H1 (cell line): Measurements from ENCODE around the gene ZNF440. TPM values are rescaled to one million over a fixed set of nuclear protein-coding genes. Genes with fewer than 3 reads are reported as not detected.
A peak's percentile ranks its signal among the peaks of the same experiment; 100 is the strongest.

ENCODE experiments used
- CTCF ChIA-PET: fragments of 300-600 bp; sonication (Branson Sonifier 250); formaldehyde crosslinking; loops from one replicate; lab custom pipeline; 2021; ENCODE audit not compliant: partially characterized antibody; lab: Charles Lee
- POLR2A ChIA-PET: fragments of 300-600 bp; sonication (Branson Sonifier 250); formaldehyde crosslinking; loops from one replicate; lab custom pipeline; 2021; ENCODE audit warnings: inconsistent platforms; ENCODE audit not compliant: partially characterized antibody; lab: Charles Lee
- DNase-seq, 2 experiments: peaks; one replicate each; pipeline versions ENCODE4 v3.0.0 to v3.0.0-alpha.2; 2010 to 2022; ENCODE audit warnings: low spot score in 2 of 2, low read depth in 1 of 2, mixed read lengths in 1 of 2
- FAIRE-seq: peaks from 2 replicates; lab custom pipeline; 2011; peaks lifted over from hg19 to GRCh38; lab: Jason Lieb, UNC
- H2AFZ ChIP-seq: 2 replicates; pipeline ENCODE4 v1.8.1; 2012; ENCODE audit warnings: low read length, inconsistent platforms
- H2AK5ac ChIP-seq: 2 replicates; pipeline ENCODE4 v1.6.1; 2013; ENCODE audit warnings: low read depth, low read length
- H2BK120ac ChIP-seq: replicated peaks from 2 replicates; pipeline ENCODE3; 2013; ENCODE audit warnings: low read depth, low read length, inconsistent platforms
- H2BK12ac ChIP-seq: 2 replicates; pipeline ENCODE4 v1.6.1; 2013; ENCODE audit warnings: low read depth, low read length
- H2BK15ac ChIP-seq: 2 replicates; pipeline ENCODE4 v1.6.1; 2013; ENCODE audit warnings: low read length
- H2BK20ac ChIP-seq: 2 replicates; pipeline ENCODE4 v1.6.1; 2013; ENCODE audit warnings: low read length
- H2BK5ac ChIP-seq: 2 replicates; pipeline ENCODE4 v1.6.1; 2013; ENCODE audit warnings: low read depth, low read length
- H3K14ac ChIP-seq: 2 replicates; pipeline ENCODE4 v1.6.1; 2013; ENCODE audit warnings: inconsistent platforms; ENCODE audit not compliant: insufficient read length
- H3K18ac ChIP-seq: 2 replicates; pipeline ENCODE4 v1.6.1; 2013; ENCODE audit warnings: low read length; ENCODE audit errors: extremely low read depth
- H3K23ac ChIP-seq: 2 replicates; pipeline ENCODE4 v1.6.1; 2013; ENCODE audit warnings: inconsistent platforms; ENCODE audit not compliant: insufficient read length
- H3K23me2 ChIP-seq: 2 replicates; pipeline ENCODE4 v1.6.1; 2013; ENCODE audit warnings: low read depth, low read length
- H3K27ac ChIP-seq: 2 replicates; pipeline ENCODE4 v1.6.1; 2011; ENCODE audit warnings: low read depth, low read length, inconsistent platforms
- H3K27me3 ChIP-seq, 4 experiments: replicated peaks in 1 of 4; 1 replicate in 1 of 4; 2 replicates in 3 of 4; pipeline versions ENCODE4 v1.6.1 to v1.8.1; 2011 to 2013; ENCODE audit warnings: low read length in 3 of 4, mild to moderate bottlenecking in 3 of 4, inconsistent platforms in 2 of 4, mixed read lengths in 2 of 4, moderate library complexity in 1 of 4; ENCODE audit not compliant: control insufficient read depth in 3 of 4, insufficient read depth in 3 of 4; ENCODE audit errors: extremely low read depth in 1 of 4
- H3K36me3 ChIP-seq, 4 experiments: 2 replicates each; pipeline versions ENCODE4 v1.6.1 to v1.8.1; 2011 to 2013; ENCODE audit warnings: mild to moderate bottlenecking in 4 of 4, low read length in 3 of 4, moderate library complexity in 2 of 4, control low read depth in 1 of 4, inconsistent platforms in 1 of 4; ENCODE audit not compliant: insufficient read depth in 4 of 4, control insufficient read depth in 2 of 4
- H3K4ac ChIP-seq: replicated peaks from 2 replicates; pipeline ENCODE3; 2013; ENCODE audit warnings: low read length, low read depth, mixed read lengths, inconsistent platforms; ENCODE audit not compliant: insufficient read length
- H3K4me1 ChIP-seq, 4 experiments: replicated peaks in 1 of 4; 1 replicate in 1 of 4; 2 replicates in 3 of 4; pipeline versions ENCODE4 v1.6.1 to v1.8.1; 2011 to 2013; ENCODE audit warnings: low read length in 3 of 4, inconsistent platforms in 2 of 4, mixed read lengths in 1 of 4; ENCODE audit not compliant: insufficient read depth in 4 of 4, control insufficient read depth in 3 of 4
- H3K4me2 ChIP-seq, 2 experiments: 2 replicates each; pipeline versions ENCODE4 v1.6.1 to v1.8.1; 2011 to 2013; ENCODE audit warnings: low read depth in 2 of 2, low read length in 2 of 2, control low read depth in 1 of 2, inconsistent platforms in 1 of 2, mild to moderate bottlenecking in 1 of 2; ENCODE audit not compliant: insufficient read depth in 1 of 2
- H3K4me3 ChIP-seq, 4 experiments: fragments of 200-600, 300-600 bp in 1 of 4; sonication (generic), shearing (Covaris generic), sonication (Bioruptor Twin) in 1 of 4; 2 replicates each; pipeline versions ENCODE4 v1.5.1 to v1.8.1; 2011 to 2016; ENCODE audit warnings: low read length in 4 of 4, low read depth in 3 of 4, control low read depth in 2 of 4, inconsistent platforms in 2 of 4, mild to moderate bottlenecking in 2 of 4, mixed read lengths in 1 of 4, moderate library complexity in 1 of 4; ENCODE audit not compliant: insufficient read depth in 2 of 4; ENCODE audit errors: extremely low read depth in 1 of 4
- H3K56ac ChIP-seq: replicated peaks from 2 replicates; pipeline ENCODE3; 2013; ENCODE audit warnings: low read depth, mild to moderate bottlenecking, mixed read lengths, low read length, inconsistent platforms; ENCODE audit not compliant: insufficient read length
- H3K79me1 ChIP-seq: 2 replicates; pipeline ENCODE4 v1.6.1; 2013; ENCODE audit warnings: low read depth, low read length, control low read depth
- H3K79me2 ChIP-seq, 2 experiments: 2 replicates each; pipeline versions ENCODE4 v1.6.1 to v1.8.1; 2012 to 2013; ENCODE audit warnings: low read length in 2 of 2, mild to moderate bottlenecking in 2 of 2, inconsistent platforms in 1 of 2; ENCODE audit not compliant: insufficient read depth in 2 of 2, control insufficient read depth in 1 of 2
- H3K9ac ChIP-seq, 4 experiments: replicated peaks in 1 of 4; 1 replicate in 1 of 4; 2 replicates in 3 of 4; pipeline versions ENCODE4 v1.6.1 to v1.8.1; 2011 to 2013; ENCODE audit warnings: low read depth in 3 of 4, low read length in 3 of 4, control low read depth in 2 of 4, mild to moderate bottlenecking in 2 of 4, moderate library complexity in 2 of 4, inconsistent platforms in 1 of 4; ENCODE audit errors: extremely low read depth in 1 of 4
- H3K9me3 ChIP-seq, 2 experiments: 2 replicates each; pipeline versions ENCODE4 v1.6.1 to v1.8.1; 2012 to 2013; ENCODE audit warnings: mild to moderate bottlenecking in 2 of 2, moderate library complexity in 2 of 2, control low read depth in 1 of 2, inconsistent platforms in 1 of 2, low read depth in 1 of 2, low read length in 1 of 2, mixed read lengths in 1 of 2; ENCODE audit not compliant: insufficient read depth in 2 of 2
- H4K20me1 ChIP-seq, 2 experiments: replicated peaks in 1 of 2; 2 replicates each; pipeline versions ENCODE3 to v1.8.1; 2011 to 2013; ENCODE audit warnings: inconsistent platforms in 2 of 2, low read length in 2 of 2, mild to moderate bottlenecking in 1 of 2; ENCODE audit not compliant: insufficient read depth in 2 of 2, control insufficient read depth in 1 of 2
- H4K5ac ChIP-seq: 2 replicates; pipeline ENCODE4 v1.6.1; 2013; ENCODE audit warnings: low read length, low read depth, mixed read lengths, inconsistent platforms; ENCODE audit not compliant: insufficient read length
- H4K8ac ChIP-seq: 2 replicates; pipeline ENCODE4 v1.8.0; 2013; ENCODE audit warnings: mild to moderate bottlenecking, moderate library complexity, low read length, inconsistent platforms; ENCODE audit not compliant: insufficient read depth; ENCODE audit errors: extremely low read depth
- H4K91ac ChIP-seq: replicated peaks from 2 replicates; pipeline ENCODE3; 2013; ENCODE audit warnings: low read length, mixed read lengths, inconsistent platforms; ENCODE audit not compliant: insufficient read length
- HDAC2 ChIP-seq, 2 experiments: fragments of 300-600 bp in 1 of 2; sonication (generic) in 1 of 2; IDR thresholded peaks; 2 replicates each; pipeline ENCODE4 v1.6.1; 2011 to 2012; ENCODE audit warnings: low read depth in 2 of 2, low read length in 2 of 2, mild to moderate bottlenecking in 2 of 2, moderate library complexity in 2 of 2, borderline replicate concordance in 1 of 2, inconsistent platforms in 1 of 2
- JUN ChIP-seq: IDR thresholded peaks from 2 replicates; pipeline ENCODE4 v1.6.1; 2011; ENCODE audit warnings: low read depth, mild to moderate bottlenecking, improper control_type of control experiment, low read length
- MAFK ChIP-seq: IDR thresholded peaks from 2 replicates; pipeline ENCODE4 v1.6.1; 2012; ENCODE audit warnings: low read depth, mild to moderate bottlenecking, improper control_type of control experiment, low read length
- MAX ChIP-seq: IDR thresholded peaks from 2 replicates; pipeline ENCODE4 v1.6.1; 2012; ENCODE audit warnings: inconsistent platforms
- RXRA ChIP-seq: IDR thresholded peaks from 2 replicates; pipeline ENCODE4 v1.6.1; 2011; ENCODE audit warnings: low read depth, mild to moderate bottlenecking, low read length, moderate library complexity; ENCODE audit not compliant: insufficient read depth
- SP4 ChIP-seq: IDR thresholded peaks from 2 replicates; pipeline ENCODE4 v1.6.1; 2012; ENCODE audit warnings: low read length, inconsistent platforms
- TAF1 ChIP-seq: IDR thresholded peaks from 2 replicates; pipeline ENCODE4 v1.6.1; 2011; ENCODE audit warnings: mild to moderate bottlenecking, low read depth, low read length
- YY1 ChIP-seq: IDR thresholded peaks from 2 replicates; pipeline ENCODE4 v1.6.1; 2011; ENCODE audit warnings: low read depth, mild to moderate bottlenecking, low read length
- WGBS, 2 experiments: shearing (Covaris generic) in 1 of 2; methylation state at CpG; one replicate each; pipeline versions ENCODE4 v1.1.6 to v1.1.7; 2013 to 2015; ENCODE audit warnings: low lambda C conversion rate in 2 of 2, mixed read lengths in 2 of 2, inconsistent platforms in 1 of 2, low coverage in 1 of 2, missing lambda C conversion rate in 1 of 2; ENCODE audit not compliant: insufficient replicate concordance in 2 of 2, insufficient coverage in 1 of 2, insufficient read length in 1 of 2; ENCODE audit errors: extremely low coverage in 1 of 2, missing lambda C conversion rate in 1 of 2; 5-methylcytosine and 5-hydroxymethylcytosine counted together
- polyA plus RNA-seq, 7 experiments: library from polyadenylated mRNA; depleted of rRNA in 3 of 7; stranded (reverse) in 5 of 7; unstranded in 2 of 7; fragments of >200 nt in 5 of 7; fragments of 200-250 nt in 2 of 7; gene quantifications; 1 replicate in 5 of 7; 2 replicates in 1 of 7; 4 replicates in 1 of 7; pipeline versions ENCODE4 v1.2.1 to v1.2.3, GENCODE V29; 2011 to 2013; ENCODE audit warnings: missing spikeins in 2 of 7, mixed read lengths in 2 of 7
- total RNA-seq: library from RNA; stranded (reverse); fragmentation: NEBNext Ultra II Directional; extraction: Animal tissue kit (Norgen Biotek cat#: 25700); gene quantifications from 2 replicates; pipeline ENCODE4 v1.2.1, GENCODE V29; 2021
- TF ChIP-seq, protein P1 (sequence below): IDR thresholded peaks from 2 replicates; pipeline ENCODE4 v1.6.1; 2011; ENCODE audit warnings: low read length, improper control_type of control experiment

Gene ZNF440
- total and polyA plus RNA-seq, 2 of the 8 experiments (the other 6 are each of a cell fraction or from before 2014, with no cell fraction given) = 0.77 to 6.5 TPM

GRCh38 chr19:11798391-11799330 is 15.4 kb upstream of the ZNF440 start, which contains the start of gene ZNF491:
TSS of gene ZNF491 (plus strand) at chr19:11798523. CDS start at chr19:11805954, 7,431 bp downstream.
- 0 out of 4 replicates have a peak, but pooled peaks cover 0 to 5% of the 10 kb centered on the region in 2 experiments for H3K9me3 ChIP-seq
- H3K14ac ChIP-seq = no peak within 1 kb of the TSS
- no peak within 1 kb of the TSS for H2BK120ac ChIP-seq
- H2BK12ac ChIP-seq = no peak within 1 kb of the TSS
- H3K4ac ChIP-seq = no peak within 1 kb of the TSS
- ChIA-PET CTCF (interaction anchor here (0.5 to 5.7 kb wide), 44 partner anchors 9 to 865 kb away, joined by 3 to 59 read pairs (median 4); partner anchors contain the start of gene ZNF440), POLR2A (interaction anchor here (1.2 to 1.9 kb wide), 5 partner anchors 16 to 237 kb away, joined by 5 to 9 read pairs (median 6); partner anchors contain the start of genes ZNF433 and ZNF440)
- peaks cover 0 to 2% of the 10 kb centered on the region in 2 experiments for H4K20me1 ChIP-seq
- H2BK5ac ChIP-seq = no peak within 1 kb of the TSS
- no peak within 1 kb of the TSS for H2AK5ac ChIP-seq
- peaks cover 9% of the 10 kb centered on the region; the same call in 1 of the 2 replicates for H3K23me2 ChIP-seq
- peaks cover 0 to 10% (median under 1%) of the 10 kb centered on the region in 4 experiments; a peak in 2 of 7 replicates for H3K27me3 ChIP-seq
- H3K27ac ChIP-seq = no peak within 1 kb of the TSS
- no peak within 1 kb of the TSS; a peak in 2 of 7 replicates for H3K9ac ChIP-seq
- H4K5ac ChIP-seq = no peak within 1 kb of the TSS
- H3K79me1 ChIP-seq = no peaks in the 10 kb centered on the region
- H4K8ac ChIP-seq = no peak within 1 kb of the TSS
- peak within 1 kb of the TSS; percentile 4 for H3K23ac ChIP-seq
- H3K36me3 ChIP-seq = no peaks in the 10 kb centered on the region
- peak; percentile 89 for FAIRE-seq
- H2BK15ac ChIP-seq = no peak within 1 kb of the TSS
- H4K91ac ChIP-seq = no peak within 1 kb of the TSS
- peak within 1 kb of the TSS; percentile 49 to 80 (median 76) for H3K4me3 ChIP-seq
- no peak within 1 kb of the TSS for H3K18ac ChIP-seq
- no peaks in the 10 kb centered on the region for H3K79me2 ChIP-seq
- peaks cover 0 to 9% (median 6%) of the 10 kb centered on the region in 4 experiments; a peak in 5 of 7 replicates for H3K4me1 ChIP-seq
- peak within 1 kb of the TSS; percentile 80; the same call in 1 of the 2 replicates for H2AFZ ChIP-seq
- peak within 1 kb of the TSS; percentile 75 to 99 for H3K4me2 ChIP-seq
- H2BK20ac ChIP-seq = no peak within 1 kb of the TSS
- no peak within 1 kb of the TSS for H3K56ac ChIP-seq
- DNase-seq = peak; percentile 75 to 94
- 4% methylated on average over 43 of the region's 56 CpGs; no CpG with 5 or more reads in 1 of the 2 experiments for WGBS, 2 experiments
- TF ChIP-seq YY1 = no peak
- TF ChIP-seq MAFK = no peak
- TF ChIP-seq JUN = no peak
- TF ChIP-seq SP4 = no peak
- TF ChIP-seq HDAC2 (IDR thresholded peaks at IDR 0.05; ENCODE audit: borderline replicate concordance in 1 of 2, low read depth in 2 of 2, low read length in 2 of 2) = peak in 1 of 2 experiments; percentile 80; a peak in 1 of 4 replicates
- no peak for TF ChIP-seq MAX
- TF ChIP-seq, protein P1, sequence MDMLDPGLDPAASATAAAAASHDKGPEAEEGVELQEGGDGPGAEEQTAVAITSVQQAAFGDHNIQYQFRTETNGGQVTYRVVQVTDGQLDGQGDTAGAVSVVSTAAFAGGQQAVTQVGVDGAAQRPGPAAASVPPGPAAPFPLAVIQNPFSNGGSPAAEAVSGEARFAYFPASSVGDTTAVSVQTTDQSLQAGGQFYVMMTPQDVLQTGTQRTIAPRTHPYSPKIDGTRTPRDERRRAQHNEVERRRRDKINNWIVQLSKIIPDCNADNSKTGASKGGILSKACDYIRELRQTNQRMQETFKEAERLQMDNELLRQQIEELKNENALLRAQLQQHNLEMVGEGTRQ = no peak
- no peak for TF ChIP-seq RXRA
- TF ChIP-seq TAF1 = peak; percentile 68; the same call in 1 of the 2 replicates
